Measurements from ENCODE around the gene OR51E2. TPM values are rescaled to one million over a fixed set of nuclear protein-coding genes. Genes with fewer than 3 reads are reported as not detected.

Gene OR51E2
- total and polyA plus RNA-seq, 2 of the 8 experiments (the other 6 are each of a cell fraction or from before 2014, with no cell fraction given): not detected

GRCh38 chr11:4673781-4674180, 23.9 kb downstream of the OR51E2 start:
- Histone ChIP-seq H3K23me2 (ENCODE audit: low read depth, low read length) (peaks cover 2% of the 10 kb centered on the region; the same call in 1 of the 2 replicates), H3K4me2 (ENCODE audit: insufficient read depth in 1 of 2, low read depth in 2 of 2, low read length in 2 of 2) (no peak overlapping the region), H3K36me3 (ENCODE audit: control insufficient read depth in 2 of 4, insufficient read depth in 4 of 4, low read length in 3 of 4) (no peaks in the 10 kb centered on the region), H3K4me1 (replicated peaks in 1 of 4; ENCODE audit: control insufficient read depth in 3 of 4, insufficient read depth in 4 of 4, low read length in 3 of 4) (no peaks in the 10 kb centered on the region), H3K79me1 (ENCODE audit: low read depth, low read length) (no peaks in the 10 kb centered on the region), H3K27me3 (replicated peaks in 1 of 4; ENCODE audit: control insufficient read depth in 3 of 4, extremely low read depth in 1 of 4, insufficient read depth in 3 of 4, low read length in 3 of 4) (no peaks in the 10 kb centered on the region), H2BK20ac (ENCODE audit: low read length) (no peak overlapping the region), H3K18ac (ENCODE audit: extremely low read depth, low read length) (no peak overlapping the region), H3K4me3 (ENCODE audit: extremely low read depth in 1 of 4, insufficient read depth in 2 of 4, low read depth in 3 of 4, low read length in 4 of 4) (no peak overlapping the region), H3K56ac (replicated peaks; ENCODE audit: insufficient read length, low read depth, low read length) (no peak overlapping the region), H3K9me3 (ENCODE audit: insufficient read depth in 2 of 2, low read depth in 1 of 2, low read length in 1 of 2) (no peaks in the 10 kb centered on the region), H4K20me1 (replicated peaks in 1 of 2; ENCODE audit: control insufficient read depth in 1 of 2, insufficient read depth in 2 of 2, low read length in 2 of 2) (no peaks in the 10 kb centered on the region), H2BK15ac (ENCODE audit: low read length) (no peak overlapping the region), H3K4ac (replicated peaks; ENCODE audit: insufficient read length, low read depth, low read length) (no peak overlapping the region), H2AFZ (ENCODE audit: low read length) (no peak overlapping the region), H3K14ac (ENCODE audit: insufficient read length) (no peak overlapping the region), H2BK120ac (replicated peaks; ENCODE audit: low read depth, low read length) (no peak overlapping the region), H2AK5ac (ENCODE audit: low read depth, low read length) (no peak overlapping the region), H4K8ac (ENCODE audit: extremely low read depth, insufficient read depth, low read length) (no peak overlapping the region), H3K27ac (ENCODE audit: low read depth, low read length) (no peak overlapping the region), H3K23ac (ENCODE audit: insufficient read length) (no peak overlapping the region), H3K79me2 (ENCODE audit: control insufficient read depth in 1 of 2, insufficient read depth in 2 of 2, low read length in 2 of 2) (no peaks in the 10 kb centered on the region), H4K5ac (ENCODE audit: insufficient read length, low read depth, low read length) (no peak overlapping the region), H4K91ac (replicated peaks; ENCODE audit: insufficient read length, low read length) (no peak overlapping the region), H2BK12ac (ENCODE audit: low read depth, low read length) (no peak overlapping the region), H3K9ac (replicated peaks in 1 of 4; ENCODE audit: extremely low read depth in 1 of 4, low read depth in 3 of 4, low read length in 3 of 4) (no peak overlapping the region), H2BK5ac (ENCODE audit: low read depth, low read length) (no peak overlapping the region)
- WGBS, 2 experiments (ENCODE audit: extremely low coverage in 1 of 2, insufficient coverage in 1 of 2, insufficient read length in 1 of 2, insufficient replicate concordance in 2 of 2, low coverage in 1 of 2, low lambda C conversion rate in 2 of 2, missing lambda C conversion rate in 1 of 2): 90% methylated on average over 2 of the region's 2 CpGs; no CpG with 5 or more reads in 1 of the 2 experiments
- DNase-seq (ENCODE audit: low read depth in 1 of 2, low spot score in 2 of 2) (no peak), FAIRE-seq (no peak)
- ChIA-PET CTCF (ENCODE audit: partially characterized antibody) (no interaction called here), POLR2A (ENCODE audit: partially characterized antibody) (no interaction called here)
- TF ChIP-seq CBX5 (IDR thresholded peaks at IDR 0.05; ENCODE audit: low read depth, low read length) (no peak), TEAD4 (IDR thresholded peaks at IDR 0.05; ENCODE audit: low read depth, low read length) (no peak), BCL11A (IDR thresholded peaks at IDR 0.05; ENCODE audit: low read depth in 2 of 2, low read length in 2 of 2) (no peak), GABPA (IDR thresholded peaks at IDR 0.05; ENCODE audit: borderline replicate concordance, insufficient read depth, low read length) (no peak)
